ENCODE measurements around the gene LEKR1. TPM values are rescaled to one million over a fixed set of nuclear protein-coding genes. Genes with fewer than 3 reads are reported as not detected.

LEKR1 gene
- total and polyA plus RNA-seq, 2 donors (not counting 1 experiment from before 2014, with no cell fraction given), result 0.94 to 4.7 TPM

GRCh38 chr3:156885761-156886160 is 59.6 kb downstream of the LEKR1 start:
- Histone ChIP-seq H3K79me2 (ENCODE audit: control insufficient read depth, insufficient read depth, low read length) (no peaks in the 10 kb centered on the region), H3K27me3 (replicated peaks in 1 of 4; ENCODE audit: control extremely low read depth in 1 of 4, control insufficient read depth in 3 of 4, insufficient read depth in 4 of 4, low read length in 3 of 4) (no peaks in the 10 kb centered on the region), H4K20me1 (ENCODE audit: control insufficient read depth, insufficient read depth, low read length, poor library complexity, severe bottlenecking) (no peaks in the 10 kb centered on the region), H2AFZ (ENCODE audit: insufficient read depth, low read depth, low read length, poor library complexity, severe bottlenecking) (no peak overlapping the region), H3K4me1 (ENCODE audit: control insufficient read depth in 2 of 2, insufficient read depth in 2 of 2, low read length in 2 of 2) (no peaks in the 10 kb centered on the region), H3K9me3 (ENCODE audit: control extremely low read depth in 1 of 3, control insufficient read depth in 2 of 3, insufficient read depth in 1 of 3, low read length in 2 of 3) (peaks cover 0 to 8% (median 1%) of the 10 kb centered on the region in 3 donors), H3K4me2 (replicated peaks; ENCODE audit: low read depth, low read length, poor library complexity, severe bottlenecking) (no peak overlapping the region), H3K4me3 (ENCODE audit: control extremely low read depth in 1 of 5, extremely low read depth in 1 of 5, insufficient read depth in 1 of 5, low read depth in 2 of 5, low read length in 4 of 5) (no peak overlapping the region), H3K27ac (ENCODE audit: low read length in 2 of 2) (no peak overlapping the region), H3K36me3 (replicated peaks in 1 of 2; ENCODE audit: control extremely low read depth in 1 of 2, control insufficient read depth in 1 of 2, extremely low read depth in 1 of 2, insufficient read depth in 2 of 2, low read length in 1 of 2) (no peaks in the 10 kb centered on the region), H3K9ac (ENCODE audit: low read length) (no peak overlapping the region)
- Mint-ChIP-seq H3K27ac (no peak overlapping the region), H3K4me3 (no peak overlapping the region), H3K4me1 (no peaks in the 10 kb centered on the region), H3K9me3 (ENCODE audit: insufficient read depth) (peaks cover 15% of the 10 kb centered on the region), H3K27me3 (no peaks in the 10 kb centered on the region)
- DNase-seq, result no peak
- intact Hi-C loops (cut with micrococcal nuclease), result no loop called here
- no peak for TF ChIP-seq EZH2 (IDR thresholded peaks at IDR 0.05; ENCODE audit: borderline replicate concordance, insufficient read depth, low read depth, low read length, poor library complexity, severe bottlenecking)
- TF ChIP-seq, protein P1, sequence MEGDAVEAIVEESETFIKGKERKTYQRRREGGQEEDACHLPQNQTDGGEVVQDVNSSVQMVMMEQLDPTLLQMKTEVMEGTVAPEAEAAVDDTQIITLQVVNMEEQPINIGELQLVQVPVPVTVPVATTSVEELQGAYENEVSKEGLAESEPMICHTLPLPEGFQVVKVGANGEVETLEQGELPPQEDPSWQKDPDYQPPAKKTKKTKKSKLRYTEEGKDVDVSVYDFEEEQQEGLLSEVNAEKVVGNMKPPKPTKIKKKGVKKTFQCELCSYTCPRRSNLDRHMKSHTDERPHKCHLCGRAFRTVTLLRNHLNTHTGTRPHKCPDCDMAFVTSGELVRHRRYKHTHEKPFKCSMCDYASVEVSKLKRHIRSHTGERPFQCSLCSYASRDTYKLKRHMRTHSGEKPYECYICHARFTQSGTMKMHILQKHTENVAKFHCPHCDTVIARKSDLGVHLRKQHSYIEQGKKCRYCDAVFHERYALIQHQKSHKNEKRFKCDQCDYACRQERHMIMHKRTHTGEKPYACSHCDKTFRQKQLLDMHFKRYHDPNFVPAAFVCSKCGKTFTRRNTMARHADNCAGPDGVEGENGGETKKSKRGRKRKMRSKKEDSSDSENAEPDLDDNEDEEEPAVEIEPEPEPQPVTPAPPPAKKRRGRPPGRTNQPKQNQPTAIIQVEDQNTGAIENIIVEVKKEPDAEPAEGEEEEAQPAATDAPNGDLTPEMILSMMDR (IDR thresholded peaks at IDR 0.05), result no peak
- WGBS (ENCODE audit: insufficient coverage), result 100% methylated on average over 1 of the region's 1 CpG
- ChIA-PET CTCF (no interaction called here), POLR2A (no interaction called here)
- ATAC-seq (ENCODE audit: low read depth), result no peak

- Histone ChIP-seq H3K9ac (ENCODE audit: low read length) (no peak overlapping the region), H3K27ac (ENCODE audit: low read length in 2 of 2) (no peak overlapping the region), H3K4me3 (ENCODE audit: control extremely low read depth in 1 of 5, extremely low read depth in 1 of 5, insufficient read depth in 1 of 5, low read depth in 2 of 5, low read length in 4 of 5) (no peak overlapping the region), H3K27me3 (replicated peaks in 1 of 4; ENCODE audit: control extremely low read depth in 1 of 4, control insufficient read depth in 3 of 4, insufficient read depth in 4 of 4, low read length in 3 of 4) (no peaks in the 10 kb centered on the region), H2AFZ (ENCODE audit: insufficient read depth, low read depth, low read length, poor library complexity, severe bottlenecking) (no peak overlapping the region), H3K36me3 (replicated peaks in 1 of 2; ENCODE audit: control extremely low read depth in 1 of 2, control insufficient read depth in 1 of 2, extremely low read depth in 1 of 2, insufficient read depth in 2 of 2, low read length in 1 of 2) (no peaks in the 10 kb centered on the region), H3K79me2 (ENCODE audit: control insufficient read depth, insufficient read depth, low read length) (no peaks in the 10 kb centered on the region), H3K4me2 (replicated peaks; ENCODE audit: low read depth, low read length, poor library complexity, severe bottlenecking) (no peak overlapping the region), H3K9me3 (ENCODE audit: control extremely low read depth in 1 of 3, control insufficient read depth in 2 of 3, insufficient read depth in 1 of 3, low read length in 2 of 3) (peaks cover 0 to 8% (median 1%) of the 10 kb centered on the region in 3 donors), H3K4me1 (ENCODE audit: control insufficient read depth in 2 of 2, insufficient read depth in 2 of 2, low read length in 2 of 2) (no peaks in the 10 kb centered on the region), H4K20me1 (ENCODE audit: control insufficient read depth, insufficient read depth, low read length, poor library complexity, severe bottlenecking) (no peaks in the 10 kb centered on the region)
- WGBS (ENCODE audit: insufficient coverage), result no CpG with 5 or more reads among the region's 2 CpGs
- peaks cover 12% of the 10 kb centered on the region for H3K9me3 Mint-ChIP-seq (ENCODE audit: insufficient read depth)
- intact Hi-C loops (cut with micrococcal nuclease), result no loop called here
- POLR2A ChIA-PET, result no interaction called here
- DNase-seq (no peak), ATAC-seq (ENCODE audit: low read depth) (no peak)
- no peak overlapping the region for H3K27ac Mint-ChIP-seq
- no peak overlapping the region for H3K4me3 Mint-ChIP-seq
- no peak for TF ChIP-seq EZH2 (IDR thresholded peaks at IDR 0.05; ENCODE audit: borderline replicate concordance, insufficient read depth, low read depth, low read length, poor library complexity, severe bottlenecking)
- no peaks in the 10 kb centered on the region for H3K27me3 Mint-ChIP-seq
- CTCF ChIA-PET, result interaction anchor here (1.5 kb wide), 1 partner anchor 250 kb away, joined by 3 read pairs; no protein-coding TSS in a partner anchor
- H3K4me1 Mint-ChIP-seq, result no peaks in the 10 kb centered on the region
These were observed 62.0 kb downstream of the LEKR1 start for GRCh38 chr3:156888176-156888575.
